SK-N-SH (cell line): Measurements from ENCODE around the gene SEC23IP.

ENCODE experiments used
- CTCF ChIP-seq: fragments of 200-600 bp; sonication (generic); IDR thresholded peaks from 2 replicates; pipeline ENCODE4 v1.6.1; 2017; ENCODE audit warnings: antibody characterized with exemption, mild to moderate bottlenecking, moderate library complexity
- FOXJ3 ChIP-seq: sonication (generic); formaldehyde crosslinking; IDR thresholded peaks from 2 replicates; pipeline ENCODE4 v1.5.1; 2020; ENCODE audit warnings: mild to moderate bottlenecking, missing genetic modification reagents
- JUND ChIP-seq: IDR thresholded peaks from 2 replicates; pipeline ENCODE4 v1.4.0; 2012
- MEF2A ChIP-seq: IDR thresholded peaks from 2 replicates; pipeline ENCODE4 v1.4.0; 2012; ENCODE audit warnings: low read depth, borderline replicate concordance
- MXI1 ChIP-seq: IDR thresholded peaks from 2 replicates; pipeline ENCODE4 v1.6.1; 2012; ENCODE audit warnings: mild to moderate bottlenecking, low read depth, low read length, improper control_type of control experiment
- POLR2AphosphoS5 ChIP-seq: IDR thresholded peaks from 2 replicates; pipeline ENCODE4 v1.6.1; 2012; ENCODE audit warnings: low read depth, low read length
- RAD21 ChIP-seq: IDR thresholded peaks from 2 replicates; pipeline ENCODE4 v1.6.1; 2012; ENCODE audit warnings: mild to moderate bottlenecking, low read length
- RFX5 ChIP-seq: IDR thresholded peaks from 2 replicates; pipeline ENCODE4 v1.6.1; 2012; ENCODE audit warnings: mild to moderate bottlenecking, improper control_type of control experiment, low read length
- USF1 ChIP-seq: IDR thresholded peaks from 2 replicates; pipeline ENCODE4 v1.4.0; 2012; ENCODE audit warnings: low read depth, borderline replicate concordance
- YY1 ChIP-seq: IDR thresholded peaks from 2 replicates; pipeline ENCODE4 v1.4.0; 2012; ENCODE audit warnings: low read depth, mild to moderate bottlenecking

- TF ChIP-seq CTCF (no peak), JUND (no peak), FOXJ3 (no peak), USF1 (no peak), RFX5 (no peak), POLR2AphosphoS5 (no peak), YY1 (no peak), MEF2A (no peak), RAD21 (no peak), MXI1 (no peak)
These were observed 83.9 kb downstream of the SEC23IP start for GRCh38 chr10:119976421-119976820.
